HG03135 (cell line): ENCODE data around the gene PSMA7.
A peak's percentile ranks its signal among the peaks of the same experiment; 100 is the strongest.
"Not testable (repeated sequence)": the region's sequence is repeated elsewhere in the genome, so short reads cannot be mapped to it uniquely, and the experiment has no call there.

Source experiments
- ATAC-seq: cut with Tn5 transposase; IDR thresholded peaks from one replicate; pipeline ENCODE4 v1.9.1; 2021; ENCODE audit warnings: mild to moderate bottlenecking, moderate library complexity; ENCODE audit not compliant: unreplicated experiment

The PSMA7 gene

DNA sequence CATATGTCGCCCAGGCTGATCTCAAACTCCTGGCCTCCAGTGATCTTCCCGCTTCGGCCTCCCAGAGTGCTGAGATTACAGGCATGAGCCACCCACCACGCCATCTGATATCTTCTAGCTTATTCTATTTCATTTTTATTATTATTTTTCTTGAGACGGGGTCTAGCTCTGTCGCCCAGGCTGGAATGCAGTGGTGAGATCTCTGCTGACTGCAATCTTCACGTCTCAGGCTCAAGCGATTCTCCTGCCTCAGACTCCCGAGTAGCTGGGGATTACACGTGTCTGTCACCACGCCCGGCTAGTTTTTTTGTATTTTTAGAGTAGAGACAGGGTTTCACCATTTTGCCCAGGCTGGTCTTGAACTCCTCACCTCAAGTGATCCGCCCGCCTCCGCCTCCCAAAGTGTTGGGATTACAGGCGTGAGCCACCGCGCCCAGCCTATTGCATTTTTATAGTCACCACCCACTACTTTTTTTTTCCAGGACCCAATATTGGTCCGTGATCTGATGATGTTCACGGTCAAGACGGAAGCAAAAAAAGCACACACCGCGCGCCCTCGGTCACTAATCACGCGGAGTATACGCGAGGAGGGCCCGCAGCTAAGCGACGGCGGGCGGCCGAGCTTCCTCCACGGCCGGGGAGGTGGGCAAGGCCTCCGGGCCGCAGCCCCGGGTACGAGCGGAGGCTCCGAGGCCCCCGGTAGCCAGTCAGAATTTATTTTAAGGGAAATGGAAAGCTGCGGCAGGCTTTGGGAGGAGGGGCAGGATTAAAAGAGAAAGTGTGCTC, 22.0 kb downstream of the PSMA7 start:
- ATAC-seq = peak; percentile 12

GRCh38 chr20:62120365-62120762, 22.8 kb downstream of the PSMA7 start:
- ATAC-seq = no peak

GRCh38 chr20:62119591-62120364, 23.4 kb downstream of the PSMA7 start:
- ATAC-seq = no peak

- no peak for ATAC-seq
Measured at GRCh38 chr20:62119115-62119514, 24.1 kb downstream of the PSMA7 start.

GRCh38 chr20:62118113-62119043, 24.8 kb downstream of the PSMA7 start:
- no peak for ATAC-seq

DNA sequence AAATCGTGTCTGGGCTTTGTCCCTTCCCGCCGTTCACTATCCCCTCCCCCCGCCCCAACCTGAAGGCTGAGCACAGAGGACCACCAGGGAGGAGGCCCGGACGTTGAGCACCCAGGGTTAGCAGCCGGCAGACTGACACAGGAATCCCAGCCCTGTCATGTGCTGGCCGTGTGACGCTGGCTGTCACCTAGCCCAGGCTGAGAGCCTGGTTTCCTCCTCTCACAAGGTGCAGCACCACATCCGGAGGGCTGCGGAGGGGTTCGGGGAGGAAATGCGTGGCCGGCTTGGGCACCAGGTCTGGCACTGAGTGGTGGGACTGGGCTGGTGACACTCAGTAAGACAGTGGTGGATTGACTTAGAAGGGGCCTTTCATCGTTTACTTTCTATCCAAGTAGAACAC, 25.5 kb downstream of the PSMA7 start:
- ATAC-seq = no peak

- ATAC-seq = no peak
Measured at GRCh38 chr20:62117362-62117646, 25.9 kb downstream of the PSMA7 start.

DNA sequence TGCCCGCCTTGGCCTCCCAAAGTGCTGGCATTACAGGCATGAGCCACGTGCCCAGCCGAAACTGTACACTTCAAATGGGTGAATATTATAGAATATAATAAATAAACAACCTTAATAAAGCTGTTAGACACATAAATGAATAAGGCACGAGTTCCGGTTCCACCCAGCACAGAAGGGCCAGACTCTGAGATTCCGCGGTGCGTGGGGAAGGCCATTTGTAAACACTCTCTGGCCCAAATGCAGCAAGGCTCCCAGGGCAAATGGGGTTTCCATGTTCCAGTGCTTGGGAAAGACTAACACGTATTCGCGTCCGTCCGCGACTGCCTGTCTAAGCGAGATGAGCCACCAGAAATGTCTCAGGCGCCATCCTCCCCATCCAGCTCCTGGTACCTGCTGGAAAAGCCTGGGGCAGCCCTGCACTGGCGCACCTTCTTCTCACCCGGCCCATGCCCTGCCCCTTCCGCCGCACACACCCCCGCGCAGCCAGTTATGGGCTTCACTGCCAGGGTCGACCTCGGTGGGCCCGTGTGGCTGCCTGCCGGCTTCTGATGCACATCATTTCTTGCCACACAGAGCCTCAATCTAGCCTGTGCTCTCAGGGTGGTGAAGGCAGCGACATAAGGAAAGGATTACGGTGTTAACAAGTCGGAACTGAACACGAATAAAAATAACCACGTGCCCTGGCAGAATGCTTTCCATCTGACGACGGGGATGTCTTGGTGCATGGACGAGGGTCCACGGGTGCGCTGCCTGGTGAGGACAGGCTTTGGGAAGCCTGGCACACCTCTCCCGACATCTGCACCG, 26.4 kb downstream of the PSMA7 start:
- no peak for ATAC-seq

GRCh38 chr20:62115800-62116407, 27.3 kb downstream of the PSMA7 start:
- not testable (repeated sequence) for ATAC-seq

GRCh38 chr20:62114894-62115293, 28.3 kb downstream of the PSMA7 start:
- ATAC-seq = no peak

GRCh38 chr20:62112368-62112767, 30.8 kb downstream of the PSMA7 start:
- ATAC-seq = no peak

- ATAC-seq = no peak
Measured at GRCh38 chr20:62111148-62111547, 32.0 kb downstream of the PSMA7 start.

DNA sequence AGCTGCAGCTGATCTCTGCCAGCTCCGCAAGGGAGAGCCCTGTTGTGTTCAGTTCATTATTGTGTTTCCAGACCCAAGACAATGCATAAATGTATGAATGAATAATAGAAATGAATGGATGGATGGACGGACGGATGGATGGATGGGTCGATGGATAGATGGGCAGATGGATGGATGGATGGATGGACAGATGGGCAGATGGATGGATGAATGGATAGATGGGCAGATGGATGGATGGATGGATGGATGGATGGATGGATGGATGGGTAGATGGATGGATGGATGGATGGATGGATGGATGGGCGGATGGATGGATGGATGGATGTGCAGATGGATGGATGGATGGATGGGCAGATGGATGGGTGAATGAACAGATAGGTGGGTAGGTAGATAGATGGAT, 37.6 kb downstream of the PSMA7 start:
- ATAC-seq = no peak

GRCh38 chr20:62104791-62105345, 38.3 kb downstream of the PSMA7 start:
- no peak for ATAC-seq

GRCh38 chr20:62104234-62104789, 38.9 kb downstream of the PSMA7 start:
- ATAC-seq = no peak

DNA sequence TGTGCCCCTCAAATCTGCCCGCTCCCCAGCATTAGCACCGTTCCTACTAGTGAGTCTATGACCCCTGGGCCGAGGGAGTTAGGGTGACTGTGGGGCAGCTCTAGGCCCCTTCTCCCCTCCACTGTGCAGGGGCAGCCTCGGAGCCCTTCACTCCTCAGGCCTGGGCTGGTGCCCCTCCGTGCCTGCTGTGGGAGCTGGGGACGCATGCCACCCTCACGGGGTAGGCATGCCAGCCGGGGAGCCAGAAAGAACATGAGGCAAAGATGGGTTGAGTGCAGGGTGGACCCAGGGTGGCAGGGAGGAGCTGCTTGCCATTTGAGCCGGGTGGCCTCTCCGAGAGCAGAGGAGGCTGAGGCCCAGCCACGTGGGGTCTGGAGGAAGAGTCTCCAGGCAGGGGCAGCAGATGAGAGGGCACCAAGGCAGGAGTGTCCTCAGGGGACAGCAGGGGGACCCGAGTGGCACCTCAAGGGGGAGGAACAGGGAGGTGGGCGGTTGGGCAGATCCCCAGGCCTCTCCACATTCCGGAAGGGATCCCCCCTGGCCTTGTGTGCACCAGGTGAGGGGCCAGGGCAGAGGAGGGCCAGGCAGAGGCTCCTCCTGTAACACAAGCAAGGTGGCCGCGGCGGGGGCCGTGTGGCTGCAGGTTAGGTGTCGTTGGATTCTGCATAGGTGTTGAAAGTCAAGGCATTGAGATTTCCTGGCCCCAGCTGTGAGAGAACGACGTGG, 39.5 kb downstream of the PSMA7 start:
- no peak for ATAC-seq

GRCh38 chr20:62101078-62101477, 42.1 kb downstream of the PSMA7 start:
- ATAC-seq = no peak

DNA sequence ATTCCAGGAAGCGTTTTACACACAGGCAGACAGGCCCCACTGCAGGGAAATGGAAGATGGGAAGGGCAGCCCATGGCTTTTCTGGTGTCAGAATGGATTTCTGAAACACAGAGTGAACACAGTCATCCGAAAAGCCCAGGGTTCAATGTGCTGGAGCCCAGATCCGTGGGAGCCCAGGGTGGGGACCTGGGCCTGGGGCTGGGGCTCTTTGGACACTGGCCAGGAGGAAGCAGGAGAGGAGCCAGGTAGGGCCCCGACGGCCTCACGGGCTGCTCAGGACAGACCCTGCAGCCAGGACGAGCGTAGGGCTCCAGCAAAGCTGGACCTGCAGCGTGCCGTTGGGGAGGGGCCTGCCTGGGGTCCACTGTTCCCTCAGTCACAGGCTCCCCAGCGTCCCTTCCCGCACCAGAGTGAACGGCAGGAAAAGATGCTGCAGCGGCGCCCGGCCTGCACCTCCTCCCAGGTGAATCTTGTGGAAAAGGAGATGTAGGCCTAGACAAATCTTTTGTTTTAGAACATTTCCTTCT, 45.2 kb downstream of the PSMA7 start:
- ATAC-seq = no peak
